DOHH2 (cell line): ENCODE results near the gene HHEX.

ENCODE experiments used
- H3F3A ChIP-seq: fragments of 200-600 bp; sonication (generic), shearing (Covaris generic); 2 replicates; pipeline ENCODE4 v1.6.0; 2016; ENCODE audit warnings: antibody characterized with exemption, mild to moderate bottlenecking; ENCODE audit not compliant: control insufficient read depth, insufficient read depth
- H3K27ac ChIP-seq: fragments of 200-600 bp; sonication (generic); 2 replicates; pipeline ENCODE4 v1.5.1; 2014; ENCODE audit warnings: low read depth, mild to moderate bottlenecking, low read length, moderate library complexity
- H3K27me3 ChIP-seq: fragments of 200-600 bp; sonication (generic); 2 replicates; pipeline ENCODE4 v1.6.1; 2014; ENCODE audit warnings: mild to moderate bottlenecking, low read length, mixed read lengths; ENCODE audit not compliant: control insufficient read depth
- H3K36me3 ChIP-seq: fragments of 200-600 bp; sonication (generic); 2 replicates; pipeline ENCODE4 v1.6.1; 2014; ENCODE audit warnings: mild to moderate bottlenecking, low read length, moderate library complexity, mixed read lengths; ENCODE audit not compliant: control insufficient read depth
- H3K4me1 ChIP-seq: fragments of 200-600 bp; sonication (generic); 2 replicates; pipeline ENCODE4 v1.6.1; 2014; ENCODE audit warnings: mild to moderate bottlenecking, low read length, mixed read lengths; ENCODE audit not compliant: control insufficient read depth
- H3K4me2 ChIP-seq: fragments of 200-600 bp; sonication (generic); 2 replicates; pipeline ENCODE4 v1.6.0; 2014; ENCODE audit warnings: mild to moderate bottlenecking, low read length, moderate library complexity
- H3K4me3 ChIP-seq: fragments of 200-600 bp; sonication (generic); 2 replicates; pipeline ENCODE4 v1.5.1; 2014; ENCODE audit warnings: mild to moderate bottlenecking, low read length, mixed read lengths
- H3K79me2 ChIP-seq: fragments of 200-600 bp; sonication (generic); 2 replicates; pipeline ENCODE4 v1.6.1; 2014; ENCODE audit warnings: mild to moderate bottlenecking, low read length, mixed read lengths; ENCODE audit not compliant: control insufficient read depth
- H3K9me2 ChIP-seq: fragments of 200-600 bp; sonication (generic); replicated peaks from 2 replicates; pipeline ENCODE4 v1.6.1; 2014; ENCODE audit warnings: mild to moderate bottlenecking, low read length, mixed read lengths; ENCODE audit not compliant: control insufficient read depth
- H3K9me3 ChIP-seq: fragments of 200-600 bp; sonication (generic); 2 replicates; pipeline ENCODE4 v1.6.1; 2014; ENCODE audit warnings: antibody characterized with exemption, low read length, mixed read lengths; ENCODE audit not compliant: control insufficient read depth, insufficient read depth
- H4K20me1 ChIP-seq: fragments of 200-600 bp; sonication (generic); 2 replicates; pipeline ENCODE4 v1.6.0; 2014; ENCODE audit warnings: low read depth, mild to moderate bottlenecking, antibody characterized with exemption, low read length, moderate library complexity; ENCODE audit not compliant: control insufficient read depth, insufficient read depth
- EZH2phosphoT487 ChIP-seq: fragments of 200-600 bp; sonication (generic); IDR thresholded peaks from 2 replicates; pipeline ENCODE4 v1.6.1; 2017; ENCODE audit warnings: borderline replicate concordance, mild to moderate bottlenecking, antibody characterized with exemption, low read length, moderate library complexity, mixed read lengths
- TF ChIP-seq, protein P1 (sequence below): fragments of 200-600 bp; sonication (generic); IDR thresholded peaks from one replicate; pipeline ENCODE4 v1.5.1; 2014; ENCODE audit warnings: antibody characterized with exemption, mild to moderate bottlenecking, low read depth, low read length; ENCODE audit not compliant: poor library complexity, severe bottlenecking

The HHEX gene

DNA sequence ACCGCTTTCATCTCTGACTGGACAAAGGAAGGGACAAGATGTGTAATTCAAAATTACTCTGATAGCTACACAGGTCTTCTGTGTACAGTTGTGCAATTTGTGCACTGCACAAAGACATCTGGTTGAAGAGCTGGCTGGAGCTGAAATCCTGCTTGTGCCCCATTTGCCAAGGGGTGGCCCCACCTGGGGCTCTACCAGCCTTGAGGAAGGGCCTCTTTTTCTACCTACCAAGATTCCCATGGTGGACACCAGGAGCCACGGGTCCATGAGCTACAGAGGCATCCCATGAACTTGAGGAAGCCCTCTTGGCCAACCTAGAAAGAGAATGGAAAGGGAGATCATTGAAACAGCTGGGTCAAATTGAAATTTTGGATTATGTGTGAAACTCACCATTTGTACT is 43.2 kb downstream of the HHEX start:
- H3K4me3 ChIP-seq: no peak overlapping the region
- no peaks in the 10 kb centered on the region for H3K79me2 ChIP-seq
- H3K9me3 ChIP-seq: no peaks in the 10 kb centered on the region
- H3K27me3 ChIP-seq: no peaks in the 10 kb centered on the region
- peaks cover 82% of the 10 kb centered on the region for H3K4me1 ChIP-seq
- H4K20me1 ChIP-seq: no peaks in the 10 kb centered on the region
- H3K9me2 ChIP-seq: no peaks in the 10 kb centered on the region
- peak overlapping the region; percentile 42; the same call in 1 of the 2 replicates for H3K4me2 ChIP-seq
- TF ChIP-seq EZH2phosphoT487: no peak
- TF ChIP-seq, protein P1, sequence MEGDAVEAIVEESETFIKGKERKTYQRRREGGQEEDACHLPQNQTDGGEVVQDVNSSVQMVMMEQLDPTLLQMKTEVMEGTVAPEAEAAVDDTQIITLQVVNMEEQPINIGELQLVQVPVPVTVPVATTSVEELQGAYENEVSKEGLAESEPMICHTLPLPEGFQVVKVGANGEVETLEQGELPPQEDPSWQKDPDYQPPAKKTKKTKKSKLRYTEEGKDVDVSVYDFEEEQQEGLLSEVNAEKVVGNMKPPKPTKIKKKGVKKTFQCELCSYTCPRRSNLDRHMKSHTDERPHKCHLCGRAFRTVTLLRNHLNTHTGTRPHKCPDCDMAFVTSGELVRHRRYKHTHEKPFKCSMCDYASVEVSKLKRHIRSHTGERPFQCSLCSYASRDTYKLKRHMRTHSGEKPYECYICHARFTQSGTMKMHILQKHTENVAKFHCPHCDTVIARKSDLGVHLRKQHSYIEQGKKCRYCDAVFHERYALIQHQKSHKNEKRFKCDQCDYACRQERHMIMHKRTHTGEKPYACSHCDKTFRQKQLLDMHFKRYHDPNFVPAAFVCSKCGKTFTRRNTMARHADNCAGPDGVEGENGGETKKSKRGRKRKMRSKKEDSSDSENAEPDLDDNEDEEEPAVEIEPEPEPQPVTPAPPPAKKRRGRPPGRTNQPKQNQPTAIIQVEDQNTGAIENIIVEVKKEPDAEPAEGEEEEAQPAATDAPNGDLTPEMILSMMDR: no peak
- peaks cover 15% of the 10 kb centered on the region for H3F3A ChIP-seq
- H3K36me3 ChIP-seq: no peaks in the 10 kb centered on the region
- H3K27ac ChIP-seq: no peak overlapping the region

DNA sequence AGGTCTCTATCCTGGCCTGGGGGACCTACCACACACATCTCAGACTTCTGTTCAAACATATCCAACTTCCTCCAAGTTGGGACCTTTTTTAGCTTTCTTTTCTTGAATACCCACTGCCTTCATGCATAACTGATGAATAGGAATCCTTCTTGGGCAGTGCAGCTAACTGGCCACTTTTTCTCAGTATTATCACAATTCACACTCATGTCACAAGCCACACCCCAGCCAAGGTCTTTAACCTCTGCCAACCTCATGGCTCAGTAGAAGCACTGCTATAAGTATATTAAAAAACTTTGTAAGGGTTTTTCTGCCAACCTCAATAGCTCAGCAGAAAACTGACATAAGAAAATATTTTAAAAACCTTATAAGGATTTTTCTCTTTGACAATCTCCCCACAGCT is 44.5 kb downstream of the HHEX start:
- no peak overlapping the region for H3K27ac ChIP-seq

DNA sequence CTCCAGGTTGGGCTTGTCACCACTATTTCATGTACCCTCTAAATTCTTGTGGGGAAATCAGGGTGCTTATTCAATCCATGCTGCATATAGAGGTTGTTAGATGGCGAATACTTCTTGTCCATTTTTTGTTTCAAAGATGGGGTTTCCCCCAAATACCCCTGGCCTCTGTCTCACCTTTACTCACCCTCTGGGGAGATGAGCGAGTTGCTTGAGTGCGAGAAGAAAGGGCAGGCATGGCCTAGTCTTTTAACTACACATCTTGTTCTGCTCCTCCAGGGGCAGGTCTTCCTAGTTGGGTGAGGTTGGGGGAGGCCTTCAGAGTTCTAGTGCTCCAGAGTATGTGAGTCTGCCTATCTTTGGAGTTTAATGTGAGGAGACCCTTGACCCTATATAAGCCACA is 46.2 kb downstream of the HHEX start:
- H3K4me1 ChIP-seq: peaks cover 60% of the 10 kb centered on the region
- H3K27ac ChIP-seq: no peak overlapping the region
- H3K9me2 ChIP-seq: no peaks in the 10 kb centered on the region
- H3K79me2 ChIP-seq: no peaks in the 10 kb centered on the region
- H3K4me2 ChIP-seq: 0 out of 2 replicates have a peak overlapping the region, but pooled peaks have one; percentile 8
- TF ChIP-seq EZH2phosphoT487: no peak
- TF ChIP-seq, protein P1: no peak
- peaks cover 10% of the 10 kb centered on the region; the same call in 1 of the 2 replicates for H3F3A ChIP-seq
- H3K36me3 ChIP-seq: no peaks in the 10 kb centered on the region
- no peaks in the 10 kb centered on the region for H3K9me3 ChIP-seq
- no peak overlapping the region for H3K4me3 ChIP-seq
- H4K20me1 ChIP-seq: no peaks in the 10 kb centered on the region
- H3K27me3 ChIP-seq: no peaks in the 10 kb centered on the region

More for the DNA sequence above, 44.5 kb downstream of the HHEX start:
- no peaks in the 10 kb centered on the region for H4K20me1 ChIP-seq
- TF ChIP-seq, protein P1: no peak
- TF ChIP-seq EZH2phosphoT487: no peak
- H3K4me3 ChIP-seq: no peak overlapping the region
- H3K4me2 ChIP-seq: peak overlapping the region; percentile 42
- no peaks in the 10 kb centered on the region for H3K9me2 ChIP-seq
- H3F3A ChIP-seq: peaks cover 15% of the 10 kb centered on the region
- H3K4me1 ChIP-seq: peaks cover 72% of the 10 kb centered on the region
- H3K9me3 ChIP-seq: no peaks in the 10 kb centered on the region
- H3K36me3 ChIP-seq: no peaks in the 10 kb centered on the region
- H3K79me2 ChIP-seq: no peaks in the 10 kb centered on the region
- H3K27me3 ChIP-seq: no peaks in the 10 kb centered on the region
